ENCODE data around the gene TEX11.
"Not testable (repeated sequence)": the region's sequence is repeated elsewhere in the genome, so short reads cannot be mapped to it uniquely, and the experiment has no call there.

GRCh38 chrX:70727961-70728360 lies 180.6 kb downstream of the TEX11 start:
- not testable (repeated sequence) for TF ChIP-seq CTCF, EP300, POLR2AphosphoS5 (IDR thresholded peaks at IDR 0.05)
